Adrenal gland (tissue), 5 donors: ENCODE data around the gene RNASE4.

Experiments used
- POLR2A ChIP-seq, 2 donors: fragments of 450-650 bp; IDR thresholded peaks; one replicate each; pipeline ENCODE4 v1.6.1; 2017; ENCODE audit warnings: antibody characterized with exemption in 2 of 2, mild to moderate bottlenecking in 2 of 2, moderate library complexity in 1 of 2
- TF ChIP-seq, protein P1 (sequence below), 6 experiments: fragments of 450-650 bp in 4 of 6; fragments of 200-600 bp in 2 of 6; sonication (generic) in 1 of 6; IDR thresholded peaks; 1 replicate in 5 of 6; 2 replicates in 1 of 6; pipeline versions ENCODE4 v1.5.1 to v1.8.0; 2016 to 2021; ENCODE audit warnings: antibody characterized with exemption in 6 of 6, mild to moderate bottlenecking in 2 of 6, moderate library complexity in 1 of 6
- donor health status: DM: no; HTN: no; CAD: no.

DNA sequence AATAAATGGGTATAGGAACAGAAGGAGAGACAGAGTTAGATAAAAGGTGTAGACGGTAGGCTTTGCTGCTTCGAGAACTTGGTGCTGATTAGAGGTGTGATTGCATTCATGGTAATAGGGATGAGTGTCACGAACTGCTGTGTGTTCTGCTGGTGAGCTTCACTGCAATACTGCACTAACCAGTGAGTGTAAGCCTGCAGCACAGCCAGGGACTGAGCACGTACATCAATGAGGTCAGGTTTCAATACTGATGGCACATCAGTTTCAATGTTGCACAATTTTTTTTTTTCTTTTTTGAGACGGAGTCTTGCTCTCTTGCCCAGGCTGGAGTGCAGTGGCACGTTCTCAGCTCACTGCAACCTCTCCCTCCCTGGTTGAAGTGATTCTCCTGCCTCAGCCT, 36.4 kb downstream of the RNASE4 start:
- TF ChIP-seq, protein P1, sequence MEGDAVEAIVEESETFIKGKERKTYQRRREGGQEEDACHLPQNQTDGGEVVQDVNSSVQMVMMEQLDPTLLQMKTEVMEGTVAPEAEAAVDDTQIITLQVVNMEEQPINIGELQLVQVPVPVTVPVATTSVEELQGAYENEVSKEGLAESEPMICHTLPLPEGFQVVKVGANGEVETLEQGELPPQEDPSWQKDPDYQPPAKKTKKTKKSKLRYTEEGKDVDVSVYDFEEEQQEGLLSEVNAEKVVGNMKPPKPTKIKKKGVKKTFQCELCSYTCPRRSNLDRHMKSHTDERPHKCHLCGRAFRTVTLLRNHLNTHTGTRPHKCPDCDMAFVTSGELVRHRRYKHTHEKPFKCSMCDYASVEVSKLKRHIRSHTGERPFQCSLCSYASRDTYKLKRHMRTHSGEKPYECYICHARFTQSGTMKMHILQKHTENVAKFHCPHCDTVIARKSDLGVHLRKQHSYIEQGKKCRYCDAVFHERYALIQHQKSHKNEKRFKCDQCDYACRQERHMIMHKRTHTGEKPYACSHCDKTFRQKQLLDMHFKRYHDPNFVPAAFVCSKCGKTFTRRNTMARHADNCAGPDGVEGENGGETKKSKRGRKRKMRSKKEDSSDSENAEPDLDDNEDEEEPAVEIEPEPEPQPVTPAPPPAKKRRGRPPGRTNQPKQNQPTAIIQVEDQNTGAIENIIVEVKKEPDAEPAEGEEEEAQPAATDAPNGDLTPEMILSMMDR (IDR thresholded peaks at IDR 0.05): no peak
- no peak for TF ChIP-seq POLR2A (IDR thresholded peaks at IDR 0.05)
